Erythroblast (primary cell): Measurements from ENCODE around the gene MIPOL1.

ENCODE experiments used
- GATA1 ChIP-seq: IDR thresholded peaks from 2 replicates; pipeline ENCODE4 v1.6.1; 2011; ENCODE audit warnings: low read depth, mild to moderate bottlenecking, control low read depth, low read length, moderate library complexity
- POLR2A ChIP-seq: IDR thresholded peaks from 2 replicates; pipeline ENCODE4 v1.6.1; 2011; ENCODE audit warnings: mild to moderate bottlenecking, low read length

DNA sequence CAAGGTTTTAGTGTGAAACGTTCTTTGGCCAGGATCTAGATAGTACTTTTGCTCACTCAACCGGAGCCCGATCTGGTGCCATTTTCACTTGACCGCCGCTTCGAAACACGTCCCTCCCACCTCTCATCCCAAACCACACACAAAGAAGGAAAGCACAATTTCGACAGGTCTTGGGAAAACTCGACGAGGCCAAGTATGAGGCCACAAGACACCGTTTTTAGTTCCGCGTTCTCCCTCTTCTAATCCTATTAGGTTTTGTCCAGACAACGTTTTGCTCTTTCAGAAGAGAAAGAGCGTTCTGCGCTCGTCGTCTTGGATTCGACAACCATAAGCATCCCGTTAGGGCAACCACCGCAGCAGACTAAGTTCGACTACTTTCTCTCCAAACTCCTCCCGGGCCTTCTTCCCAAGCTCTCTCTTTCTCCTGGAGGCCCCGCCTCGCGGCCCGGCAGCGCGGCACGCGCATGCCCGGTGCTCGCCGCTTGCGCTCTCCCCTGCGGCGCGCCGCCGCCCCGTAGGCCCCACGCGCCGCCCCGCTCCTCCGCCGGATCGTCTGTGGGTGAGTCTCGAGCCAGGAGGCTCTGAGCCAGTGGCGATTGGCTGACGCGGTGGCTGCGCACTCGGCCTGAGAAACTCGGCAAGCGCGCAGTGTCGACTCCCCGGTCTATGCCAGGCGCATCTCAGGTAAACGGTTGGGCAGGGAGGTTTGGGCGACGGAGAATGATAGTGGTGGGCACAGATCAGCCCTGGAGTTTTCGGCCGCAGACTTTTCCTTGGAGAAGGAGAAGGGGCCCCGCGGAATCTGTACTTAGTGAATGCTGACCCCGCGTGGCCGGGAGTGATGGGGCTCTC lies at the start of gene MIPOL1:
- TF ChIP-seq POLR2A (peak; percentile 69), GATA1 (no peak)
